HG03066 (cell line): ENCODE data around the gene SHMT2.
A peak's percentile ranks its signal among the peaks of the same experiment; 100 is the strongest.
"Not testable (repeated sequence)": the region's sequence is repeated elsewhere in the genome, so short reads cannot be mapped to it uniquely, and the experiment has no call there.

Experiments
- ATAC-seq: cut with Tn5 transposase; IDR thresholded peaks from one replicate; pipeline ENCODE4 v1.9.1; 2021; ENCODE audit warnings: low read depth; ENCODE audit not compliant: unreplicated experiment

Gene SHMT2

DNA sequence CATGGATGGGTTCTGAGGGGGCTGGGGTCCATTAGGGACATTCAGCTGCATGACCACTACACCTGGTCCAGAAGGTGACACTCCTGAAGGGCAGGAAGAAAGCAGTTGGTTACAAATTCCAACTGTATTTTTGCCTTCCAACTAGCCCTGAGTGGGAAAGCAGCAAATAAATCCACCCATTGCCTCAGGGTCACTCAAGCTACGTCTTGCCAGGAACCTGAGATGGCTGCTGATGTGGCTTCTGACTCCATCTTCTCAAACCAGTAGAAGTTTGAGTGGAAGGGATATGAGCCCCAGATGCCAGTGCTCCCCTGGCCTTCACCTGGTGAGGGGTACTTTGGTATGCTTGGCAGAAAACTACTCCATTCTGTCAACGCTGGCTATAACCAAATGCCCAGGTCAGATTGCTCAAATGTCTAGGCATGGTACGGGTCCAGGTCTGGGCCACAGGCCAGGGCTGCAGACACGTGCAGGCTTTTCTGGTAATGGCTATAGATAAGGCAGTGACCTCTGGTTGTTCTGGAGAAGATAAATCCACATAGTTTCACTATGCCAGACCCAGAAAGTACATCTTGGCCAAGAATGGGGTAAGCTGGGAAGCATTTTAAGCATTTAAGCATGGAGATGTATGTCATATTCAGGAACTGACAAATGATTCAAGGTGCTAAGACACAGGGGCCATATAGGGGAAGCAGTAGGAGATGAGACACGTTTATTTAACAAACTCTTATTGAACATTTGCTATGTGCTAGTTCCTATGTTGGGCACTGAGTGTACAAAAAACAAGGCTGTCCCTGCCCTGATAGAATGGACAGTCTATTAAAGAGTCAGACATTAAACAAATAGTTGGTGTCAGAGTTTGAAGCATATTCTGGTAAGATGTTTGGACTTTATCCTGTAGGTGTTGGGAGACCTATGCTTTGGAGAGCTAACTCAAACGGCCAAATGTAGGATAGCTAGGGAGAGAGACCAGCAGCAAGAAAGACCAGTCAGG is 29.8 kb downstream of the SHMT2 start:
- no peak for ATAC-seq

DNA sequence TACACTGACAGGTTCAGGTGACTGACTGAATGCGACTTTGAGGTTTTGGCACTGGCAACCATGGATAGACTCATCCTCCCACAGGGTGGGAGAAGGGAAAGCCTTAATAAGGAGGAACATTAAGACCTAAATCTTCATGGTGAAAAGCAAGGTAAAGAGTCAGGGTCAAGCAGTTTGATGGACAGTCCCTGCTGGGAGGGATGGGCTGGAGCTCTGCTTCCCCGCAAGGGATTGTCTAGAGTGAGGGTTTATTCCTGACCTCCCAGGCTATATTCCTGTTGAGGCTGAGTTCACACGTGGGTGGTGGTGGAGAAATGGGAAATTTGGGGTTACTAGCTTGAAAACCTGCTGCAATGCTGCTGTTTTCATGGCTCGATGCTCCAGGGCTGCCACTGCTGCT is 30.9 kb downstream of the SHMT2 start:
- ATAC-seq, result no peak

DNA sequence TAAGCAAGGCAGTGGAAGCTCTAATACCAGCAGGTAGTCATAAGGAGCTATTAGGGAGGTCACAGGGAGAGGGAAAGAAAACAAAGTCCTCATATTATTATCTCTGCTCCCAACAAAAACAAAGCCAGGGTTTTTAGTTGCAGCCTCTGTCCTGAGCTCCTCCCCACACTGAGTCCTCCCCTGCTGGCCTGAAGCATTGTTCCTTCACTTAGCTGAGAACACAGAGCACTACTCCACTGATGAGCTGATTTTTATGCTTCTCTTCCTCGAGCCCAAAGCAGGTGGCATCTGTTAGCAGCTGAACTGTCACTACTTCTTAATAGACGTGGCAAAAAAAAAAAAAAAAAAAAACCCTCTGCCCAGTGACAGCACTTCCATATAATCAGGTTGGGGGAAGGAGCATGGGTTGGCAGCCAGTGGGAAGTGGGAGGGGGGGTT is 31.9 kb downstream of the SHMT2 start:
- no peak for ATAC-seq

DNA sequence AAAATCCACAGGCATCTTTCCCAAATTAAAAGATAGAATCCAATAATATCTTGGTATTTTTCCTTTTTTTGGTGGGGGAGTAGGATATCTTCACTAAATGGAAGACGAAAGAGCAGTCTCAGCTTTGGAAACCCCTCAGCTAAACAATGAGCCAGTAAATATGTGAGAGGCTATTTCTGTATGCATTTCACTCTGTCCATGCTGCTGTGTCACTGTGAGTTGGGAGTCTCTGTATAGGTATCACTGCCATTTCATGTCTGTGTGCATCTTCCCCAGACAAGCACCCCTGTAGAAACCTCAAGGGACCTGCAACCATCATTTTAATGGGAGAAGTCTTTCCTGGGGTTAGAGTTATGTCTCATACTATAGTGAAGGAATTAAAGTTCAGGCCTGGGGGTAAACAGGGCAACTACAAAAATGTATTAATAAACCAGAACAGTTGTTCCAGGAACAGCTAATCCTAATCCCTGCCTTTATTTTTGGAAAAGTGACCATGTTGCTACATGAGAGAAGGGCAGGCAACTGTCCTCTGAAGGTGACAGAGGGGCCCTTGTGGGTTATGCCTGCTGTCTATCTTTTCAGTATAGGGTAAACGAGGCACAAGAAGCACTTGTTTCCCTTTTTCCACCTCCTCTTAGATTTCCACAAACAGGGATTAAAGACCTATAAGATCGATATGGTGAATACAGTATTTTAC is 32.8 kb downstream of the SHMT2 start:
- ATAC-seq, result no peak

DNA sequence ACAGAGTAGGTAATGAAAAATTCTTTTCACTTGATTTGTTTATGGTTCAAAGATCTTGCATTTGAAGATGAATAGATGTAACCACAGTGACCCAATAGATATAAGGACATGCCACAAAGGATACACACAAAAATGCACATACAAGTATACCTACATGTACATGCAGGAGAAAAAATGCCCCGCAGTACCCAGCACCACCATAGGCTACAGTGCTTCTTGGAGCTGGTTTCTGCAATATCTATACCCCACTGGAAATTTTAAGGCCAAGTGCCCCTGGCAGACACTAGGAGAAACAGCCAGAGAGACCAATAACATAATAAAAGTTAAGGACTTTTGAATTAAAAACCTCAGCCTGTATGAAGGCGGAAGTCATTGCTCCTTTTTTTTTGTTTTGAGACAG is 33.6 kb downstream of the SHMT2 start:
- no peak for ATAC-seq

DNA sequence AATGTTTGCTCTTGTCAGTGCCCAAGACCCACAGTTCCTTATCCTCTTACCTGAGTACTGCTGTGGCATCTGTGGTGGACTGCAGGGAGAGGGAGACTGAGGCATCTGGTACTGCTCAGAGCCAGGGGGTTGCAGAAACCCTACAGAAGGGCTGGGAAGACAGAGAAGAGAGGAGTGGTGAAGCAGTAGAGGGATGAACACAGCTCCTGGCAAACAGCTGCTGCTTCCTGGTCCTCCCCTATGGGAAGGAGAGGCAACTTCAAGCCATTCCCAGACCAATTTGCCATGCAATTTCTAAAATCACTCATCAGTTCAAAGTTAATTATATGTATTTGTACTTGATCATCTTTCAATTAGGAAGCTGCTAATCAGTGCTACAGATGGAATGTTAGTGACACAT is 37.2 kb downstream of the SHMT2 start:
- no peak for ATAC-seq

DNA sequence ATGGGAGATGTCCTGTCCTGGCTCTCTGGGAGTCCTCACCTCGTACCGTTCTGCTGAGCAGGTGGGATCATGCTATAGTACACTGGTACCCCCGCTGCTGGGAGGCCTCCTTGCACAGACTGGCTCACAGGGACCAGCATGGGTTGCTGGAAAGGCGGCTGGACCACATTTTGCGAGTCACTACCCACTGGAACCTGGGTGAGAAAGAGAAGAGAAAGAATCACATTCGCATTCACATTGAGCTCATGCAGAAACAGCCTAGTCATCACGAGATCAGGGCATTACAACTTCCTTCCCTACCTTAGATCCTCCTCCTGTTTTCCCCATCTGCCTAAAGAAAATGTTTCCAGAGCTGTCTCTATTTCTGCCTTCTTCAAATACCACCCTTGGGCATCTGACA is 38.8 kb downstream of the SHMT2 start:
- no peak for ATAC-seq

DNA sequence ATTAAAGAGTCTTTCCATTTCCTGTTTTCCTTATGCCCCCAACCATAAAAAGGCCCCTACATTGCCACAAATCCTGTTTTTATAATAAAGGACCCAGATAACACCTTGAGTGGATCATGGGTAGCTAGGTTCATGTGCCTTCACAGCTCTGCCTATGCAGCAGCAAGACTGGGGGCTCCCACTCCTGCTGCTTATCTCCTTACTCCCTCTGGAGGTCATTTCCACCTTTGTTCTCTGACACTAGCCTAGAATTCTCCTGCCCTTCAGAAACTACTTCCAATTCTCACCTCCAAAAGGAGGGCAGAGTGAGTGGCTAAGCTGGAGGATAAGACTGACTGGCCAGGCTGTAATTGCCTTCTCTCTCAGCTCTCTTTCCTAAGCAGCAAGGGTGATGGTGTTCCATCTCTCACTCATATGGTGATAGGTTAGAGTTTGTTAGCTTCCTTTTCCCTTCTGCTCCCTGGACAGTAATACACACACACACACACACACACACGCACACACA is 41.5 kb downstream of the SHMT2 start:
- ATAC-seq, result no peak

DNA sequence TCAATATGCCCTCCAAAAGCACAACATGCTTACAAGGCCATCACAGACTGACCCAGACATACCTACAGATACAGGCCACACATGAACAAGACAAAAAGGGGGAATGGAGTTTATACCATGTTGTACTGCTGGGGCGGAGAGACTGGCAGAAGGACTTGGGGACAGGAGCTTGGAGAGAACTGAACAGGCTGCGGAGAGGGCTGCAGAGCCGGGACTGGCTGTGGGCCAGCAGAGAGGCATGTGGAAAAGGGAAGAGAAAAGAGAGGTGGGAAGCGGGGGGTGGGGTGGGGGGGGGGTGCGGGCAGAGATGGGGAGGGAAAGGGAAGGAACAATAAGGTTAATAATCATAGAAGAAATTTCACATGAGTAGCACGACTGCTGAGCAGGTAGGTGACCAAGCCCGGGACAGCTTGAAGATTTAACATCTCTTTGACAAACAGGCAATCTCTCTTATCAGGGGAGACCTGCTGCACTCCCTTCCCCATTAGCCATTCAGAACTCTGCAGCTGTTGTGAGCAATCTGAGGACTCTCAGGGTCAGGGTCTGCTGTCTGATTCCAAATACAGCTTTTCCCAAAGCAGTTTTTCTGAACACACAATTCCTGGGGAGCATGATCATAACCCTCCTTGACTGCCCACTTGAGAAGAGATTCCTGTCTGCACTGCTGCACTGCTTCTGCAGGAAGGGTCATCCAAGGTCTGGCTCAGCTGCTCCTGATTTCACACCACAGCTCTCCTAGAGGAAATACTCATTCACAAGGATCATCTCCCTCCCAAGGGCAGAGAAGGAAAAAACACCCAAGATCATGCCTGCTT is 43.0 kb downstream of the SHMT2 start:
- no peak for ATAC-seq

DNA sequence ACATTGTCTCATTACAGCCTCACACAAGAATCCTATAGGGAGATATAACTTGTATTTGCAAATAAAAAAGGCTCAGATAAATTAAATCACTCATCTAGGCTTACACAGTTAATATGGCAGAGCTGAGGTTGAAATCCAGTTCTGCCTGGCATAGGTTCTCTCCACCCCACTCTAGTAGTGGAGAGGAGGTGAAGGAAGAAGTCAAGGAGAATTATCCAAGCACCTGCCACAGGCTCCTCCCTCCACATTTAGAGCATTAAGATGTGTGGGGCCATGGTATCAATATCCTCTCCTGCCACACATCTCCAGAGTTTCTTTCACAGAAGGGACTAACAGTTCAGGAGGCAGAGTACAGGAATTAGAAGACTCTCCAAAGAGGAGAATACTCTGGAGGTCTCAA is 44.0 kb downstream of the SHMT2 start:
- no peak for ATAC-seq

DNA sequence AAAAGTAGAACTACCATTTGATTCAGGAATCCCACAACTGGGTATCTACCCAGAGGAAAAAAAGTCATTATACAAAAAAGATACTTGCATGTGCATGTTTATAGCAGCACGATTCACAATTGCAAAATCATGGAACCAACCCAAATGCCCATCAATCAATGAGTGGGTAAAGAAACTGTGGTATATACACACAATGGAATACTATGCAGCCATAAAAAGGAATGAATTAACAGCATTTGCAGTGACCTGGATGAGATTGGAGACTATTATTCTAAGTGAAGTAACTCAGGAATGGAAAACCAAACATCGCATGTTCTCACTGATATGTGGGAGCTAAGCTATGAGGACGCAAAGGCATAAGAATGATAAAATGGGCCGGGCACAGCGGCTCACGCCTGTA is 46.7 kb downstream of the SHMT2 start:
- not testable (repeated sequence) for ATAC-seq

DNA sequence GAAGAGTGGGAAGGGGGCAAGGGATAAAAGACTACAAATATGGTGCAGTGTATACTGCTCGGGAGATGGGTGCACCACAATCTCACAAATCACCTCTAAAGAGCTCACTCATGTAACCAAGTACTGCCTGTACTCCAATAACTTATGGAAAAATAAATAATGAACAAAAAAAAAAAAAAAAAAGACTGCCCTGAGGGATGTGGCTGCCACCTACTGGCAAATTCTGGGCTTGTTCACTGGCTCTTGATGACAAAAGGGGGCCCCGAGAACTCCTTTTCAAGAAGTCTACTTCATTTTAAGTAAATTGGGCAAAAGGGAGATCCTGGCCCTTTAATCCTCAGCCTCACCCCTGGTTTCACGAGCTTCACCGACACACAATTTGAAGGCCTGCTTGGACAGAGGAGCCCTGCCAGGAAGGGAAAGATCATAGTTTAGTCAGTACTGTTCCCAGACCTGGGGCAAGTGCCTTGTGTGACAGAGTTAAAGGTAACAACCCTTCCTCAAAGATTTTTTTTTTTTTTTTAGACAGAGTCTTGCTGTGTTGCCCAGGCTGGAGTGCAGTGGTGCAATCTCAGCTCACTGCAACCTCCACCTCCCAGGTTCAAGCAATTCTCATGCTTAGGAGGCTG is 47.5 kb downstream of the SHMT2 start:
- no peak for ATAC-seq

DNA sequence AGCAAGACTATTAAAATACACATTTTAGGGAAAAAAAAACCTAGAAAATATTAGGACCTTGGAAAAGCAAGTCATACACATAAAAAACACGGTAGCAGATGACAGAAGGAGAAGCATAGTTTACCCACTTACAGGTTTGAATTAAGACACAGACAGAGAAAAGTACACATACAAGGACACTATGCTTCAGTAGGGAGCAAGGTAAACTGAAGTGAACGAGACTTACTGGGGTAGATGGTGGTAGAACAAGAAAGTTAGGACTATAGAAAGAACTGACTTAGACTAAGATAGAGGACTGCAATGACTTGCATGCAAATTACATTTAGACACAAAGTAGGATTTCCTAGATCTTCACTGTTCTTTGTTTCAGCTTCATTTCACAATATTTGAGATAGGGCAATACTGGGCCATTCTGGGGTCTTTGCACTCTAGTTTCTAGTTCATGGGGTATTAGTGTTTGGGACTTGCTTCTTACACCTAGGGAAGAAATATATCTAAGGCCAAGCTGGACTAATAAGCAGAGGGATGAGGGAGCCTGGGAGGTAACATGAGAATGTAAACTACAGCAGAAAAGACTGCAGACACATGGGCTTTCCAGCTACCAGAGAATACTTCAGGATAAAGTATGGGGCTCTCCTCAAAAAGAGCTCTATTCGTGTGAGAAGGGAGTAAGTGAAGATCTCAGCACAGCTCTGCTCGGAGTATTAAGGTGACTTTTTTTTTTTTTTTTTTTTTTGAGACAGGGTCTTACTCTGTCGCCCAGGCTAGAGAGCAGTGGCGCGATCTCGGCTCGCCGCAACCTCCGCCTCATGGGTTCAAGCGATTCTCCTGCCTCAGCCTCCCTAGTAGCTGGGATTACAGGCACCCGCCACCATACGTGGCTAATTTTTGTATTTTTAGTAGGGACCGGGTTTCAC is 49.2 kb downstream of the SHMT2 start:
- ATAC-seq, result no peak

DNA sequence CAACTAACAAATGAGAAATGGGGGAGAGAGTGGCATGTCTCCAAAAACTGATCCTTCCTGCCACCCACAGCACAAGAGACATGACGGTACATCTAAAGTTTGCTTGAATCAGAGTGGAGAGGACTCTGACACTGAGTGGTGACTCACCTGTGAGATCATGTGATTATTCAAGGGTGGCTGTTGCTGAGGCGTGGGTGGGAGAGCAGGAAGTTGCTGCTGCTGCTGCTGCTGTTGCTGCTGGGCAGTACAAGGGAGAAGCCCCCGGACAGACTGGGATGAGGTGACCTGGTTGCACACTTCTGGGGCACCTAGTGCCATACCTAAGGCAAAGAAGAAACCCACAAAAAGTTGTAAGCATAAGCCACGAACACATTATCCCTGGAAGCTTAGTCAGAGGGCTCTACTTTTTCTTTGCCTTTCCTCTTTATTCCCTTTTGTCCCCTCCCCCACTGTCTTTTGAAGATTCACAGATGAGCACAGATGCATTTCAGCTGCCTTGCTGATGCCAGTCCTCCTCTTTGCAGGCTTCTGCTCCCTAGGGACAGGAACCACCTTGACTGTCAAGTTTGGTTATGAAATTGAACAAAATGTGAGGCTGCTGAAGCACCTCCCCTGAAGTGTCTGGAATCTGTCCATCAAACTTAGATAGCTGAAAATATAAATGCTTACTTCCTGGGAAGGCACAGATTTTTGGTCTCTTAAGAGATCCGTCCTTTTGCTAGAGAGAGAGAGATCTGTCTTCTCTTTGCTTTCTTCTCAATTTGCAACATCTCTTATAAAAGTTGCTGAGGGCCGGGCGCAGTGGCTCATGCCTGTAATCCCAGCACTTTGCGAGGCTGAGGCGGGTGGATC is 50.9 kb downstream of the SHMT2 start:
- ATAC-seq, result peak; percentile 94

DNA sequence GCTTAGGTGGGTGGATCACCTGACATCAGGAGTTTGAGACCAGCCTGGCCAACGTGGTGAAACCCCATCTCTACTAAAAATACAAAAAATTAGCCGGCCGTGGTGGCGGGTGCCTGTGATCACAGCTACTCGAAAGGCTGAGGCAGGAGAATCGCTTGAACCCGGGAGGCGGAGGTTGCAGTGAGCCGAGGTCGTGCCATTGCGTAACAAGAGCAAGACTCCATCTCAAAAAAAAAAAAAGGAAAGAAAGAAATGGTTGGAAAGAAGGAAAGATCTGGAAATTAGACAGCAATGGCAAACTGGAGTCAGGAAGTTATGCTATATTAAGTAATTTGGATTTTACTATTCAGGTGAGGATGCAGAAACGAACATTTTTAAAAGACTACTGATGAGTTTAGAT is 52.6 kb downstream of the SHMT2 start:
- ATAC-seq, result not testable (repeated sequence)
